Vagina (tissue), 2 donors: ENCODE results near the gene DNAJA2.

ENCODE experiments used
- CTCF ChIP-seq, 3 experiments: fragments of 450-650 bp in 2 of 3; fragments of 200-600 bp in 1 of 3; sonication (generic) in 1 of 3; IDR thresholded peaks; one replicate each; pipeline ENCODE4 v1.5.1; 2017 to 2019; ENCODE audit warnings: antibody characterized with exemption in 3 of 3, mild to moderate bottlenecking in 2 of 3, moderate library complexity in 2 of 3
- POLR2A ChIP-seq, 2 donors: fragments of 450-650 bp; IDR thresholded peaks; one replicate each; pipeline ENCODE4 v1.6.1; 2017; ENCODE audit warnings: antibody characterized with exemption in 2 of 2, mild to moderate bottlenecking in 2 of 2, moderate library complexity in 2 of 2

- TF ChIP-seq CTCF (IDR thresholded peaks at IDR 0.05) (no peak), POLR2A (IDR thresholded peaks at IDR 0.05) (no peak)
Measured at GRCh38 chr16:46926470-46927225, 46.8 kb downstream of the DNAJA2 start.
